ENCODE measurements around the gene DUSP16.

DNA sequence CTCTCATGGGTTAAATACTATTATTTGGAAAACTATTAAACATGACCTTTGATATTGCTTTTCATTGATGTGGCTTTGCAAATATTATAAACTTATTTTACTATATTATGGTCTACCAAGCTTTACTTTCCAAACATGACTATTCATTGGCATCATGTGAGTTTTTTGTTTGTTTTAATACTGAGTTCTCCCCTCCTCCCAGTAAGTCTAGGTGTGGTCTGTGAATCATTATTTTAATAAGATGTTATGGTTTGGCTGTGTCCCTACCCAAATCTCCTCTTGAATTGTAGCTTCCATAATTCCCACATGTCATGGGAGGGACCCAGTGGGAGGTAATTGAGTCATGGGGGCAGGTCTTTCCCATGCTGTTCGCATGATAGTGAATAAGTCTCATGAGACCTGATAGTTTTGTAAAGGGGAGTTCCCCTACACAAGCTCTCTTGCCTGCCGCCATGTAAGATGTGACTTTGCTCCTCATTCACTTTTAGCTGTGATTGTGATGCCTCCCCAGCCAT is 125.8 kb downstream of the DUSP16 start:
- TF ChIP-seq, protein P1, sequence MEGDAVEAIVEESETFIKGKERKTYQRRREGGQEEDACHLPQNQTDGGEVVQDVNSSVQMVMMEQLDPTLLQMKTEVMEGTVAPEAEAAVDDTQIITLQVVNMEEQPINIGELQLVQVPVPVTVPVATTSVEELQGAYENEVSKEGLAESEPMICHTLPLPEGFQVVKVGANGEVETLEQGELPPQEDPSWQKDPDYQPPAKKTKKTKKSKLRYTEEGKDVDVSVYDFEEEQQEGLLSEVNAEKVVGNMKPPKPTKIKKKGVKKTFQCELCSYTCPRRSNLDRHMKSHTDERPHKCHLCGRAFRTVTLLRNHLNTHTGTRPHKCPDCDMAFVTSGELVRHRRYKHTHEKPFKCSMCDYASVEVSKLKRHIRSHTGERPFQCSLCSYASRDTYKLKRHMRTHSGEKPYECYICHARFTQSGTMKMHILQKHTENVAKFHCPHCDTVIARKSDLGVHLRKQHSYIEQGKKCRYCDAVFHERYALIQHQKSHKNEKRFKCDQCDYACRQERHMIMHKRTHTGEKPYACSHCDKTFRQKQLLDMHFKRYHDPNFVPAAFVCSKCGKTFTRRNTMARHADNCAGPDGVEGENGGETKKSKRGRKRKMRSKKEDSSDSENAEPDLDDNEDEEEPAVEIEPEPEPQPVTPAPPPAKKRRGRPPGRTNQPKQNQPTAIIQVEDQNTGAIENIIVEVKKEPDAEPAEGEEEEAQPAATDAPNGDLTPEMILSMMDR (IDR thresholded peaks at IDR 0.05; ENCODE audit: borderline replicate concordance, extremely low read depth, low read length, poor library complexity, severe bottlenecking): no peak
- TF ChIP-seq EZH2 (IDR thresholded peaks at IDR 0.05; ENCODE audit: borderline replicate concordance, low read depth, low read length, severe bottlenecking): no peak
